Peyer's patch (tissue), 4 donors: ENCODE measurements around the gene ARMC3. TPM values are rescaled to one million over a fixed set of nuclear protein-coding genes. Genes with fewer than 3 reads are reported as not detected.
A peak's percentile ranks its signal among the peaks of the same experiment; 100 is the strongest.
"Not testable (repeated sequence)": the region's sequence is repeated elsewhere in the genome, so short reads cannot be mapped to it uniquely, and the experiment has no call there.

Experiments used
- DNase-seq, 3 donors: peaks; one replicate each; pipeline ENCODE4 v3.0.0-alpha.2; 2017 to 2019
- H3K27ac ChIP-seq, 4 donors: fragments of 200-600 bp; sonication (generic); one replicate each; pipeline ENCODE4 v1.5.1; 2016 to 2019
- H3K27me3 ChIP-seq, 2 donors: fragments of 200-600 bp; sonication (generic); one replicate each; pipeline ENCODE4 v1.5.1; 2019
- H3K36me3 ChIP-seq, 3 donors: fragments of 200-600 bp; sonication (generic); one replicate each; pipeline ENCODE4 v1.5.1; 2016 to 2019
- H3K4me1 ChIP-seq, 4 donors: fragments of 200-600 bp; sonication (generic); one replicate each; pipeline ENCODE4 v1.5.1; 2016 to 2019
- H3K4me3 ChIP-seq, 4 donors: fragments of 200-600 bp; sonication (generic); 1 replicate in 3 of 4; 2 replicates in 1 of 4; pipeline ENCODE4 v1.5.1; 2016 to 2019; ENCODE audit warnings: mild to moderate bottlenecking in 1 of 4
- H3K9me3 ChIP-seq, 4 donors: fragments of 200-600 bp; sonication (generic); one replicate each; pipeline ENCODE4 v1.5.1; 2016 to 2019; ENCODE audit warnings: mild to moderate bottlenecking in 1 of 4
- POLR2A ChIP-seq, 2 donors: fragments of 450-650 bp; IDR thresholded peaks; one replicate each; pipeline ENCODE4 v1.5.1; 2017; ENCODE audit warnings: antibody characterized with exemption in 2 of 2, mild to moderate bottlenecking in 2 of 2, moderate library complexity in 2 of 2
- total RNA-seq, 4 donors: library from RNA; depleted of rRNA; stranded (reverse); fragments of >200 nt; gene quantifications; one replicate each; pipeline ENCODE4 v1.1.0, GENCODE V29; 2016
- TF ChIP-seq, protein P1 (sequence below), 6 experiments: fragments of 450-650 bp in 4 of 6; fragments of 200-600 bp in 2 of 6; sonication (generic) in 1 of 6; IDR thresholded peaks; one replicate each; pipeline ENCODE4 v1.5.1; 2017 to 2019; ENCODE audit warnings: antibody characterized with exemption in 6 of 6, mild to moderate bottlenecking in 3 of 6, moderate library complexity in 1 of 6

Gene ARMC3
- total RNA-seq, 4 donors from 2014 or later: not detected

DNA sequence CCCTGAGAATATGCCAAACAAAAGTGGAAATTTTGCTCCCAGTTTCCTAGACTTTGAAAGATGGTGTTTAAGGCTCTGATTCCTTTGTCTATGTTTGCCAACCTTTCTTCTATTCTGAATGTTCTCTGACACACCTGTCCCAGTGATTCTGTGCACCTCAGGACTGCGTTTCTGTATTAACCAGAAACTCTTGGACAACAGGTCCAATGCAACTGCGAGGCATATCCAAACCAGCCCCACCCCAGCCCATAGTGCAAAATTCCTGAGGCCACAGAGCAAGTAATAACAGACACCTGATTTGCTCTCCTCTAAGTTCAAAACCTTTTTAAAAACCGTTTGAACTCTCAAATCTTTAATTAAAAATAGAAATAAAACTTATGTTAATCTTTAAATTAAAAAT lies 130.5 kb downstream of the ARMC3 start:
- H3K27me3 ChIP-seq: no peaks in the 10 kb centered on the region
- no peaks in the 10 kb centered on the region for H3K9me3 ChIP-seq
- no peak for DNase-seq
- TF ChIP-seq, protein P1, sequence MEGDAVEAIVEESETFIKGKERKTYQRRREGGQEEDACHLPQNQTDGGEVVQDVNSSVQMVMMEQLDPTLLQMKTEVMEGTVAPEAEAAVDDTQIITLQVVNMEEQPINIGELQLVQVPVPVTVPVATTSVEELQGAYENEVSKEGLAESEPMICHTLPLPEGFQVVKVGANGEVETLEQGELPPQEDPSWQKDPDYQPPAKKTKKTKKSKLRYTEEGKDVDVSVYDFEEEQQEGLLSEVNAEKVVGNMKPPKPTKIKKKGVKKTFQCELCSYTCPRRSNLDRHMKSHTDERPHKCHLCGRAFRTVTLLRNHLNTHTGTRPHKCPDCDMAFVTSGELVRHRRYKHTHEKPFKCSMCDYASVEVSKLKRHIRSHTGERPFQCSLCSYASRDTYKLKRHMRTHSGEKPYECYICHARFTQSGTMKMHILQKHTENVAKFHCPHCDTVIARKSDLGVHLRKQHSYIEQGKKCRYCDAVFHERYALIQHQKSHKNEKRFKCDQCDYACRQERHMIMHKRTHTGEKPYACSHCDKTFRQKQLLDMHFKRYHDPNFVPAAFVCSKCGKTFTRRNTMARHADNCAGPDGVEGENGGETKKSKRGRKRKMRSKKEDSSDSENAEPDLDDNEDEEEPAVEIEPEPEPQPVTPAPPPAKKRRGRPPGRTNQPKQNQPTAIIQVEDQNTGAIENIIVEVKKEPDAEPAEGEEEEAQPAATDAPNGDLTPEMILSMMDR (IDR thresholded peaks at IDR 0.05): no peak
- no peak for TF ChIP-seq POLR2A (IDR thresholded peaks at IDR 0.05)
- H3K27ac ChIP-seq: no peak overlapping the region
- no peak overlapping the region for H3K4me3 ChIP-seq
- no peaks in the 10 kb centered on the region for H3K36me3 ChIP-seq
- H3K4me1 ChIP-seq: no peaks in the 10 kb centered on the region

- H3K9me3 ChIP-seq: no peaks in the 10 kb centered on the region
- TF ChIP-seq POLR2A (IDR thresholded peaks at IDR 0.05): no peak
- TF ChIP-seq, protein P1 (IDR thresholded peaks at IDR 0.05): no peak
- no peaks in the 10 kb centered on the region for H3K27me3 ChIP-seq
- DNase-seq: no peak
- peaks cover 0 to 12% (median 0%) of the 10 kb centered on the region in 4 donors for H3K4me1 ChIP-seq
- no peaks in the 10 kb centered on the region for H3K36me3 ChIP-seq
- H3K27ac ChIP-seq: no peak overlapping the region
- no peak overlapping the region for H3K4me3 ChIP-seq
Measured at GRCh38 chr10:23060918-23061317, 133.1 kb downstream of the ARMC3 start.

DNA sequence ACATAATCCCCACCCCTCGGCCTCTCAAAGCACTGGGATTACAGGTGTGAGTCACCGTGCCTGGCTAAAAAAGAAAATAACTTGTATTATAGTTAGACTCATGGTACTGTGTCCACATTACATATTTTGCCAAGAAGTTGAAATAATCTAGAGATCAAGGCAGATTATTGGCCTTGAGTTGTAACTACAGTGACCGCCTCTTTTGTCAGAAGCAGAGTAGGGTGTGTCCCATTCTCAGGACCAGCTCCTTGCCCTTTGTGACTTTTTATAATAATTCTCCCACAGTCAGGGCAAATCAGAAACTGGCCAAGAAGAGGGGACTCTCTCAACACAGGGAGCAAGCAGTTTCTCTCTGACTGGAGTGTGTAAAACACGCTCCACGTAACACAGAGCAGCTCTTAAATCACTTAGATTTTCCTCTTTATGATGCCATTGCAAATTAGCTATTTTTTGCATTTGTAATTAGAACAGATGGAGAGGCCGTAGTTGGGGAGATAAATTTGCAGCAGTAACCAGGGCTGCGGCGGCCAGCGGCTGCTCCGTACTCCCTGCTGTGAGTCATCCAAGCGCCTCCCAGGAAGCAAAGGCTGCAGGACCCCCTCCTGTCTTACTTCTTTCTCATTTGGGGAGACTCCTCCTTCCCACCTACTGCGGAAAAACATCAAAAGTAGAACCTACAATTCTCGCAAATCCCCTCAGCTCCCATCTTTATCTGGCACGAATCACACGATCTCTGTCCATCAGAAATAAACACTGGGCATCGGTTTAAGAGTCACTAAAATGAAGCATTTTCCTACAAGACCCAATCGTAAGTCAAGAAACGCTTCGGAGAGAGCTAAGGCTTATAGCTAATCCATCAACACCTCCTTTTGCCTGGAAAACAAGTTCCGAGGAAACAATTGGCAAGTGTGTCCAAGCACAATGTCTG lies 135.5 kb downstream of the ARMC3 start:
- no peak overlapping the region for H3K4me3 ChIP-seq
- no peaks in the 10 kb centered on the region for H3K9me3 ChIP-seq
- H3K27ac ChIP-seq: no peak overlapping the region
- no peak for TF ChIP-seq POLR2A (IDR thresholded peaks at IDR 0.05)
- TF ChIP-seq, protein P1 (IDR thresholded peaks at IDR 0.05): no peak
- H3K4me1 ChIP-seq: peaks cover 0 to 14% (median 0%) of the 10 kb centered on the region in 4 donors
- H3K27me3 ChIP-seq: no peaks in the 10 kb centered on the region
- no peak for DNase-seq
- no peaks in the 10 kb centered on the region for H3K36me3 ChIP-seq

DNA sequence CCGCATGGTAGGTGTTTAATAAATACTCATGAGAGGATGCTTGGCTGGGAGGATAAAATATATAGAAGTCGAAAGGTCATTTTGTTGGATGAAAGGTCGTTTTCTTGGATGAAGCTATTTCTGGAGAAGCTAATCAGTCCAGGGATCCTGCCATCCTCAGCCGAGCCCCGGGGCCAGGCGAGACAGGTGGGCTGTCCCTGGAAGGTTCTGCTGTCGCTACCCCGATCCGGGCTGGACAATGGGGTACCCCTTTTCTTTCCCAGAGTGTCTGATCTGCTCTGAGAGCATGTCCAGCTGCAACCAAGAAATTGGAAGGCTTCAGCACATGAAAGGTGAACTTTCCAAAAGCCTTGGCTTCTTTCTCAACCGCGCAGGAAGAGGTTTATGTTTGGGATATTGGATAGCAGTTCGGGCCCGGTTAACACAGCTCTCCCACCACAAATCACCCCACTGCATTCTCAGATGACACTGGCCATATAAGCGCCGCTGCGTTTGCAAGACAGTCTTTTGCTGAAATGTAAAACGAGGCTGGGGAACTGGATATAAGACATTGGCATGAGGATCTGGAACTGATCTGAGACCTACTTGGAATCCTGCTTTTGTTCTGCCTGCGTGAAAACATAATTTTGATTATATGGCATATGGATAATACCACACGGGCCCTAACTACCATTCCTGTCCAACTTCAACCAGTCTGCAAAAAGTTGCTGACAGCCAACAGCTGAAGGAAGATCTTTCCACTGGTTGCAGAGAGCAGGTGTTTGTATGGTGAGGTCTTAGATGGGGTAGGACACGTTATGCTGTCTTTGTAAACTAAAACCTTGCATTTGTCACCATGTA lies 136.3 kb downstream of the ARMC3 start:
- no peaks in the 10 kb centered on the region for H3K27me3 ChIP-seq
- no peak overlapping the region for H3K4me3 ChIP-seq
- DNase-seq: no peak
- H3K9me3 ChIP-seq: no peaks in the 10 kb centered on the region
- H3K36me3 ChIP-seq: no peaks in the 10 kb centered on the region
- H3K27ac ChIP-seq: no peak overlapping the region
- peaks cover 0 to 14% (median 0%) of the 10 kb centered on the region in 4 donors for H3K4me1 ChIP-seq
- TF ChIP-seq POLR2A (IDR thresholded peaks at IDR 0.05): no peak

DNA sequence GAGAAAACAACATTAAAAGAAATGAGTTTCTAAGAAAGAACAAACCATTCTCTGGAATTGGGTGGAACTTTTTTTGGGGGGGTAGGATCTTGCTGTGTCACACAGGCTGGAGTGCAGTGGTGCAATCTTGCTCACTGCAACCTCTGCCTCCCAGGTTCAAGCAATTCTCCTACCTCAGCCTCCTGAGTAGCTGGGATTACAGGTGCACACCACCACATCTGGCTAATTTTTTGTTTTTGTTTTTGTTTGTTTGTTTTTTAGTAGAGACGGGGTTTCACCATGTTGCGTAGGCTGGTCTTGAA lies 136.9 kb downstream of the ARMC3 start:
- not testable (repeated sequence) for DNase-seq, H3K36me3 ChIP-seq, H3K27me3 ChIP-seq, H3K4me3 ChIP-seq, H3K9me3 ChIP-seq
- Histone ChIP-seq H3K4me1 (peaks cover 0 to 14% (median 0%) of the 10 kb centered on the region in 4 donors), H3K27ac (peak overlapping the region in 1 of 4 donors; percentile 46)

- H3K36me3 ChIP-seq: no peaks in the 10 kb centered on the region
- peaks cover 0 to 14% (median 0%) of the 10 kb centered on the region in 4 donors for H3K4me1 ChIP-seq
- no peaks in the 10 kb centered on the region for H3K27me3 ChIP-seq
- TF ChIP-seq, protein P1 (IDR thresholded peaks at IDR 0.05): no peak
- TF ChIP-seq POLR2A (IDR thresholded peaks at IDR 0.05): no peak
- H3K27ac ChIP-seq: peak overlapping the region in 2 of 4 donors; percentile 40 to 46
- peak in 2 of 3 donors; percentile 74 to 81 for DNase-seq
- H3K9me3 ChIP-seq: no peaks in the 10 kb centered on the region
- no peak overlapping the region for H3K4me3 ChIP-seq
Measured at GRCh38 chr10:23065181-23065948, 137.5 kb downstream of the ARMC3 start.
